Urinary bladder (tissue), 4 donors: ENCODE measurements around the gene KLRC3. TPM values are rescaled to one million over a fixed set of nuclear protein-coding genes. Genes with fewer than 3 reads are reported as not detected.
A peak's percentile ranks its signal among the peaks of the same experiment; 100 is the strongest.
"Not testable (repeated sequence)": the region's sequence is repeated elsewhere in the genome, so short reads cannot be mapped to it uniquely, and the experiment has no call there.

ENCODE experiments used
- DNase-seq: peaks from one replicate; pipeline ENCODE4 v3.0.0-alpha.2; 2015; ENCODE audit errors: extremely low spot score
- H3K27ac ChIP-seq: one replicate; pipeline ENCODE4 v1.5.1; 2013; ENCODE audit warnings: low read depth, mild to moderate bottlenecking, moderate library complexity
- H3K36me3 ChIP-seq: one replicate; pipeline ENCODE4 v1.6.1; 2013; ENCODE audit warnings: mild to moderate bottlenecking, moderate library complexity; ENCODE audit not compliant: insufficient read depth
- H3K4me1 ChIP-seq: one replicate; pipeline ENCODE4 v1.6.1; 2013; ENCODE audit warnings: mild to moderate bottlenecking, moderate library complexity; ENCODE audit not compliant: insufficient read depth
- H3K4me3 ChIP-seq: one replicate; pipeline ENCODE4 v1.5.1; 2013; ENCODE audit warnings: low read depth, low read length
- WGBS: extraction: QIAGEN DNeasy Blood & Tissue Kit; methylation state at CpG from one replicate; pipeline ENCODE4 v1.1.7; 2013; 5-methylcytosine and 5-hydroxymethylcytosine counted together
- polyA plus RNA-seq: library from polyadenylated mRNA; stranded (reverse); fragments of 200-250 nt; gene quantifications from one replicate; pipeline ENCODE4 v1.2.3, GENCODE V29; 2013
- total RNA-seq: library from RNA; depleted of rRNA; stranded (reverse); fragments of >200 nt; gene quantifications from one replicate; pipeline ENCODE4 v1.2.3, GENCODE V29; 2014
- donor health status: healthy with polysubstance abuse.
- donor health status: healthy.

KLRC3 gene
- total and polyA plus RNA-seq, 2 donors: 0.49 to 0.69 TPM

GRCh38 chr12:10430623-10431022 lies 10.2 kb upstream of the KLRC3 start:
- not testable (repeated sequence) for H3K4me1 ChIP-seq, H3K27ac ChIP-seq, DNase-seq, H3K4me3 ChIP-seq, H3K36me3 ChIP-seq
- 88% methylated on average over 4 of the region's 4 CpGs for WGBS

- 87% methylated on average over 8 of the region's 8 CpGs for WGBS
- not testable (repeated sequence) for H3K4me1 ChIP-seq, DNase-seq
These were observed 5.5 kb upstream of the KLRC3 start for GRCh38 chr12:10425938-10426337.

GRCh38 chr12:10424260-10424899 lies 4.0 kb upstream of the KLRC3 start:
- H3K36me3 ChIP-seq, H3K27ac ChIP-seq, H3K4me3 ChIP-seq, H3K4me1 ChIP-seq, DNase-seq: not testable (repeated sequence)
- WGBS: 58% methylated on average over 1 of the region's 1 CpG

More at GRCh38 chr12:10425938-10426337, 5.5 kb upstream of the KLRC3 start:
- H3K4me3 ChIP-seq, H3K27ac ChIP-seq, H3K36me3 ChIP-seq: not testable (repeated sequence)

- WGBS: 41% methylated on average over 2 of the region's 3 CpGs
- not testable (repeated sequence) for H3K4me3 ChIP-seq, H3K27ac ChIP-seq, H3K4me1 ChIP-seq, H3K36me3 ChIP-seq, DNase-seq
These were observed 1.8 kb upstream of the KLRC3 start for GRCh38 chr12:10422159-10422558.

- H3K27ac ChIP-seq: no peak within 1 kb of the TSS
- WGBS: 9% methylated on average over 1 of the region's 1 CpG
These were observed 11.0 kb downstream of the KLRC3 start, which contains the start of gene KLRC4 for GRCh38 chr12:10409392-10409791. TSS of gene KLRC4 (minus strand) at chr12:10409757. CDS start at chr12:10409575, 182 bp downstream.

GRCh38 chr12:10408842-10409241 lies 11.6 kb downstream of the KLRC3 start:
- Histone ChIP-seq H3K4me1 (no peaks in the 10 kb centered on the region), H3K27ac (no peak overlapping the region), H3K4me3 (no peak overlapping the region), H3K36me3 (no peaks in the 10 kb centered on the region)
- DNase-seq: no peak
- 28% methylated on average over 3 of the region's 3 CpGs for WGBS

More at GRCh38 chr12:10409392-10409791, 11.0 kb downstream of the KLRC3 start, which contains the start of gene KLRC4:
- Histone ChIP-seq H3K4me1 (no peaks in the 10 kb centered on the region), H3K36me3 (no peaks in the 10 kb centered on the region), H3K4me3 (no peak within 1 kb of the TSS)
- DNase-seq: no peak

- 67% methylated on average over 4 of the region's 4 CpGs for WGBS
- no peak for DNase-seq
- H3K4me1 ChIP-seq: no peaks in the 10 kb centered on the region
- no peak overlapping the region for H3K27ac ChIP-seq
- H3K36me3 ChIP-seq: no peaks in the 10 kb centered on the region
- no peak overlapping the region for H3K4me3 ChIP-seq
These were observed 13.7 kb downstream of the KLRC3 start for GRCh38 chr12:10406725-10407124.

GRCh38 chr12:10405294-10405693 lies 15.1 kb downstream of the KLRC3 start:
- Histone ChIP-seq H3K4me3 (no peak overlapping the region), H3K4me1 (no peaks in the 10 kb centered on the region), H3K36me3 (no peaks in the 10 kb centered on the region), H3K27ac (no peak overlapping the region)
- no peak for DNase-seq
- 95% methylated on average over 5 of the region's 5 CpGs for WGBS

- H3K4me1 ChIP-seq: no peaks in the 10 kb centered on the region
- no peak overlapping the region for H3K27ac ChIP-seq
- no peaks in the 10 kb centered on the region for H3K36me3 ChIP-seq
- DNase-seq: no peak
- no peak overlapping the region for H3K4me3 ChIP-seq
These were observed 15.6 kb downstream of the KLRC3 start for GRCh38 chr12:10404798-10405197.

GRCh38 chr12:10400829-10401228 lies 19.6 kb downstream of the KLRC3 start:
- DNase-seq: no peak
- no peak overlapping the region for H3K4me3 ChIP-seq
- H3K27ac ChIP-seq: no peak overlapping the region
- H3K4me1 ChIP-seq: no peaks in the 10 kb centered on the region
- no peaks in the 10 kb centered on the region for H3K36me3 ChIP-seq

GRCh38 chr12:10398168-10398567 lies 22.2 kb downstream of the KLRC3 start:
- Histone ChIP-seq H3K4me1 (no peaks in the 10 kb centered on the region), H3K36me3 (no peaks in the 10 kb centered on the region), H3K4me3 (no peak overlapping the region), H3K27ac (no peak overlapping the region)
- DNase-seq: no peak
- WGBS: 74% methylated on average over 2 of the region's 2 CpGs

- WGBS: 51% methylated on average over 2 of the region's 2 CpGs
- H3K36me3 ChIP-seq: no peaks in the 10 kb centered on the region
- H3K27ac ChIP-seq: no peak overlapping the region
- no peaks in the 10 kb centered on the region for H3K4me1 ChIP-seq
- H3K4me3 ChIP-seq: no peak overlapping the region
- no peak for DNase-seq
These were observed 23.1 kb downstream of the KLRC3 start for GRCh38 chr12:10397296-10397695.

- not testable (repeated sequence) for H3K4me3 ChIP-seq, H3K4me1 ChIP-seq
These were observed 24.2 kb downstream of the KLRC3 start for GRCh38 chr12:10396176-10396575.

GRCh38 chr12:10395390-10395998 lies 24.9 kb downstream of the KLRC3 start:
- 19% methylated on average over 6 of the region's 6 CpGs for WGBS
- DNase-seq: no peak
- H3K36me3 ChIP-seq: no peaks in the 10 kb centered on the region
- H3K27ac ChIP-seq: peak overlapping the region; percentile 10
- H3K4me3 ChIP-seq: no peak overlapping the region
- H3K4me1 ChIP-seq: no peaks in the 10 kb centered on the region

More at GRCh38 chr12:10396176-10396575, 24.2 kb downstream of the KLRC3 start:
- WGBS: 83% methylated on average over 15 of the region's 15 CpGs
- not testable (repeated sequence) for H3K27ac ChIP-seq, DNase-seq, H3K36me3 ChIP-seq
